A549 (cell line): ENCODE results near the gene NEU4. TPM values are rescaled to one million over a fixed set of nuclear protein-coding genes. Genes with fewer than 3 reads are reported as not detected.

Experiments used
- ATAC-seq, 2 experiments: fragments of 200-7000 bp in 1 of 2; fragments of >200 bp in 1 of 2; cut with Nextera tagmentation in 1 of 2; cut with Tn5 transposase in 1 of 2; 3 replicates each; pipeline versions ENCODE4 v1.8.0 to v1.9.1; 2018 to 2020; ENCODE audit warnings: mild to moderate bottlenecking in 1 of 2, moderate library complexity in 1 of 2
- CTCF ChIA-PET: fragments of 300-600 bp; sonication (Branson Sonifier 250); formaldehyde crosslinking; extraction: SDS; loops from one replicate; lab custom pipeline; 2021; ENCODE audit warnings: antibody characterized with exemption, inconsistent platforms; lab: Yijun Ruan, JAX
- POLR2A ChIA-PET: fragments of 350-600 bp; formaldehyde crosslinking; extraction: SDS; loops from one replicate; lab custom pipeline; 2021; ENCODE audit warnings: antibody characterized with exemption, inconsistent platforms; lab: Yijun Ruan, JAX
- DNase-seq, 2 experiments: peaks; one replicate each; pipeline versions ENCODE4 v3.0.0 to v3.0.0-alpha.2; 2011 to 2016; ENCODE audit warnings: low read depth in 1 of 2, low spot score in 1 of 2
- FAIRE-seq: peaks from 2 replicates; lab custom pipeline; 2011; peaks lifted over from hg19 to GRCh38; lab: Jason Lieb, UNC
- H3K27ac ChIP-seq, 2 experiments: fragments of >200 bp; sonication (Bioruptor Twin); formaldehyde crosslinking; 3 replicates each; pipeline ENCODE4 v1.5.1; 2016 to 2017
- H3K4me1 ChIP-seq: fragments of >200 bp; sonication (Bioruptor Twin); formaldehyde crosslinking; 3 replicates; pipeline ENCODE4 v1.6.1; 2016
- H3K4me2 ChIP-seq: fragments of >200 bp; sonication (Bioruptor Twin); formaldehyde crosslinking; 3 replicates; pipeline ENCODE4 v1.6.1; 2016
- H3K4me3 ChIP-seq: fragments of >200 bp; sonication (Bioruptor Twin); formaldehyde crosslinking; 3 replicates; pipeline ENCODE4 v1.5.1; 2016
- H3K9me3 ChIP-seq: fragments of >200 bp; sonication (Bioruptor Twin); formaldehyde crosslinking; 3 replicates; pipeline ENCODE4 v1.6.1; 2016
- BHLHE40 ChIP-seq: IDR thresholded peaks from 2 replicates; pipeline ENCODE4 v1.6.1; 2012; ENCODE audit warnings: low read depth, low read length, inconsistent platforms
- EHF ChIP-seq: fragments of 250-450 bp; sonication (Bioruptor Pico); IDR thresholded peaks from 2 replicates; pipeline ENCODE4 v1.5.0; 2020; ENCODE audit warnings: mild to moderate bottlenecking
- EP300 ChIP-seq, 2 experiments: fragments of >200 bp; sonication (Bioruptor Twin); formaldehyde crosslinking; IDR thresholded peaks; 2 replicates in 1 of 2; 3 replicates in 1 of 2; pipeline ENCODE4 v1.6.1; 2016 to 2017
- HOXB5 ChIP-seq: fragments of 250-450 bp; sonication (Bioruptor Pico); IDR thresholded peaks from 2 replicates; pipeline ENCODE4 v1.5.0; 2020; ENCODE audit warnings: mild to moderate bottlenecking, moderate library complexity
- JUN ChIP-seq, 2 experiments: fragments of >200 bp; sonication (Bioruptor Twin); formaldehyde crosslinking; IDR thresholded peaks; 2 replicates in 1 of 2; 3 replicates in 1 of 2; pipeline ENCODE4 v1.6.1; 2016 to 2017
- KDM1A ChIP-seq: fragments of 200-600 bp; sonication (generic); IDR thresholded peaks from 2 replicates; pipeline ENCODE4 v1.6.1; 2016; ENCODE audit warnings: low read depth, mild to moderate bottlenecking
- NFE2L2 ChIP-seq: fragments of 150-350 bp; conservative IDR thresholded peaks from 2 replicates; pipeline ENCODE4 v1.6.1; 2014; ENCODE audit warnings: low read length
- POLR2A ChIP-seq: IDR thresholded peaks from 2 replicates; pipeline ENCODE4 v1.6.1; 2012; ENCODE audit warnings: mild to moderate bottlenecking, low read length
- RAD21 ChIP-seq, 2 experiments: fragments of >200 bp in 1 of 2; sonication (Bioruptor Twin) in 1 of 2; formaldehyde crosslinking in 1 of 2; IDR thresholded peaks in 1 of 2; conservative IDR thresholded peaks in 1 of 2; 2 replicates in 1 of 2; 3 replicates in 1 of 2; pipeline ENCODE4 v1.6.1; 2012 to 2018; ENCODE audit warnings: inconsistent platforms in 1 of 2
- RARB ChIP-seq: fragments of 250-450 bp; sonication (Bioruptor Pico); IDR thresholded peaks from 2 replicates; pipeline ENCODE4 v1.8.0; 2021; ENCODE audit warnings: mild to moderate bottlenecking, moderate library complexity
- RFX5 ChIP-seq: fragments of 450-650 bp; IDR thresholded peaks from 2 replicates; pipeline ENCODE4 v1.7.1; 2014; ENCODE audit warnings: antibody characterized with exemption, mild to moderate bottlenecking, moderate library complexity
- ZC3H11A ChIP-seq: fragments of 450-650 bp; IDR thresholded peaks from 2 replicates; pipeline ENCODE4 v1.6.1; 2014; ENCODE audit warnings: antibody characterized with exemption, mild to moderate bottlenecking
- ZFP36 ChIP-seq: fragments of 450-650 bp; IDR thresholded peaks from 2 replicates; pipeline ENCODE4 v1.6.1; 2014; ENCODE audit warnings: borderline replicate concordance; ENCODE audit not compliant: partially characterized antibody
- WGBS: methylation state at CpG from one replicate; pipeline ENCODE4 v1.1.6; 2017; ENCODE audit errors: missing lambda C conversion rate; 5-methylcytosine and 5-hydroxymethylcytosine counted together
- polyA plus RNA-seq, 4 experiments: library from polyadenylated mRNA; depleted of rRNA in 3 of 4; stranded (reverse); fragments of >200 nt; fragmentation: RNase III in 1 of 4; extraction: RNeasy Plus Mini Kit Qiagen cat#74134 plus additional on column Dnase treatment in 1 of 4; gene quantifications; 2 replicates in 3 of 4; 3 replicates in 1 of 4; pipeline ENCODE4 v1.2.3, GENCODE V29; 2011 to 2017
- TF ChIP-seq, protein P1 (sequence below): fragments of 250-450 bp; sonication (Bioruptor Pico); IDR thresholded peaks from 2 replicates; pipeline ENCODE4 v1.5.0; 2021; ENCODE audit warnings: mild to moderate bottlenecking, moderate library complexity, borderline replicate concordance
- TF ChIP-seq, protein P2 (sequence below): IDR thresholded peaks from 2 replicates; pipeline ENCODE4 v1.6.1; 2012
- TF ChIP-seq, protein P3 (sequence below): fragments of 150-350 bp; IDR thresholded peaks from 2 replicates; pipeline ENCODE4 v1.6.1; 2014; ENCODE audit warnings: low read depth, mild to moderate bottlenecking, low read length
- TF ChIP-seq, protein P4 (sequence below): fragments of >200 bp; sonication (Bioruptor Twin); formaldehyde crosslinking; IDR thresholded peaks from 2 replicates; pipeline ENCODE4 v1.6.1; 2016

Gene NEU4
- polyA plus RNA-seq, 2 of the 4 experiments (the other 2 are of a cell fraction) = 0.13 to 0.19 TPM

DNA sequence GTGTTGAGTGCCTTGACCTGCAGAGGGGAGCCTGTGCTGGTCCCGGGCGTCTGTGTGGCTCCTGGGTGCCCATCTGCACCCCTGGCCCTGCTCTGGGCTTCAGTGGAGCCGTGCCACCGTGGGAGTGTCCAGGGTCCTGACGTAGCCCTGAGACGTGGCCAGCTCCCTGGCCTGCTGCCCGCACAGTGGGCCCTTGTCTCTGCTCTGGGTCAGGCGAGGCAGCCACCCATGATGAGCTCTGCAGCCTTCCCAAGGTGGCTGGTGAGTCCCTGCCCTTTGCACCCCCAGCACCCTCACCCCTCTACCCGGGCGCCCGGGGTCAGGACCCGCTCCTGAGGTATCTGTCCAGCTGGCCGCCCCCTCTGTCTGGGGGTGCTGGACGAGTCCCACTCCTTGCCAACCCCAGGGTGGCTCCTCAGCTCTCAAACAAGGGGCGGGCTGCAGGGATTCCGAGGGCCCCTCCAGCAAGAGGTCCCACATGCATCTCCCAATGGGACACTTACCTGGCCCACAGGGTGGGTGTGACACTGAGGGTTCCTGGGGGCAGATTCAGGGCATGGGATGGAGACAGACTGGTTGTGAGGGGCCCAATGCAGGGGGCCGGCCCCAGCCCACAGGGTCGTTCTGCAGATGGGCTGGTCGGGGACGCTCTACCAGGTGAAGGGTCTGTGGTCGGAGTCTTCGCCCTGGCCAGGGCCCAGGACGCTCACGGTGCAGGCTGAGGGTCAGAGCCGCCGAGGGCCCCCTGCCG is 2.4 kb downstream of the NEU4 start:
- H3K27ac ChIP-seq = no peak overlapping the region
- ATAC-seq (peak in 1 of 2 experiments; percentile 5; a peak in 2 of 6 replicates), FAIRE-seq (no peak), DNase-seq (no peak)
- WGBS = 100% methylated on average over 2 of the region's 27 CpGs
- POLR2A ChIA-PET = no interaction called here
- CTCF ChIA-PET = interaction anchor here (1.0 kb wide), 1 partner anchor 15 kb away, joined by 3 read pairs; no protein-coding TSS in a partner anchor
- TF ChIP-seq RARB = no peak
- TF ChIP-seq, protein P1, sequence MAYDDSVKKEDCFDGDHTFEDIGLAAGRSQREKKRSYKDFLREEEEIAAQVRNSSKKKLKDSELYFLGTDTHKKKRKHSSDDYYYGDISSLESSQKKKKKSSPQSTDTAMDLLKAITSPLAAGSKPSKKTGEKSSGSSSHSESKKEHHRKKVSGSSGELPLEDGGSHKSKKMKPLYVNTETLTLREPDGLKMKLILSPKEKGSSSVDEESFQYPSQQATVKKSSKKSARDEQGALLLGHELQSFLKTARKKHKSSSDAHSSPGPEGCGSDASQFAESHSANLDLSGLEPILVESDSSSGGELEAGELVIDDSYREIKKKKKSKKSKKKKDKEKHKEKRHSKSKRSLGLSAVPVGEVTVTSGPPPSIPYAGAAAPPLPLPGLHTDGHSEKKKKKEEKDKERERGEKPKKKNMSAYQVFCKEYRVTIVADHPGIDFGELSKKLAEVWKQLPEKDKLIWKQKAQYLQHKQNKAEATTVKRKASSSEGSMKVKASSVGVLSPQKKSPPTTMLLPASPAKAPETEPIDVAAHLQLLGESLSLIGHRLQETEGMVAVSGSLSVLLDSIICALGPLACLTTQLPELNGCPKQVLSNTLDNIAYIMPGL (CRISPR knock-in tag) = no peak
- TF ChIP-seq NFE2L2 = no peak
- no peak for TF ChIP-seq KDM1A
- TF ChIP-seq RFX5 = no peak
- no peak for TF ChIP-seq ZC3H11A
- TF ChIP-seq HOXB5 (CRISPR knock-in tag) = no peak
- TF ChIP-seq, protein P2, sequence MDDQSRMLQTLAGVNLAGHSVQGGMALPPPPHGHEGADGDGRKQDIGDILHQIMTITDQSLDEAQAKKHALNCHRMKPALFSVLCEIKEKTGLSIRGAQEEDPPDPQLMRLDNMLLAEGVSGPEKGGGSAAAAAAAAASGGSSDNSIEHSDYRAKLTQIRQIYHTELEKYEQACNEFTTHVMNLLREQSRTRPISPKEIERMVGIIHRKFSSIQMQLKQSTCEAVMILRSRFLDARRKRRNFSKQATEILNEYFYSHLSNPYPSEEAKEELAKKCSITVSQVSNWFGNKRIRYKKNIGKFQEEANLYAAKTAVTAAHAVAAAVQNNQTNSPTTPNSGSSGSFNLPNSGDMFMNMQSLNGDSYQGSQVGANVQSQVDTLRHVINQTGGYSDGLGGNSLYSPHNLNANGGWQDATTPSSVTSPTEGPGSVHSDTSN = no peak
- TF ChIP-seq EP300 (IDR thresholded peaks at IDR 0.05) = no peak
- TF ChIP-seq EHF (CRISPR knock-in tag) = no peak
- no peak for TF ChIP-seq JUN (IDR thresholded peaks at IDR 0.05)
- no peak for TF ChIP-seq RAD21 (conservative IDR thresholded peaks at IDR 0.05 in 1 of 2, IDR thresholded peaks at IDR 0.05 in 1 of 2)
- TF ChIP-seq POLR2A = no peak
- TF ChIP-seq BHLHE40 = no peak
- no peak overlapping the region for H3K4me3 ChIP-seq
- H3K9me3 ChIP-seq = no peaks in the 10 kb centered on the region
- H3K4me2 ChIP-seq = no peak overlapping the region
- H3K4me1 ChIP-seq = no peaks in the 10 kb centered on the region

DNA sequence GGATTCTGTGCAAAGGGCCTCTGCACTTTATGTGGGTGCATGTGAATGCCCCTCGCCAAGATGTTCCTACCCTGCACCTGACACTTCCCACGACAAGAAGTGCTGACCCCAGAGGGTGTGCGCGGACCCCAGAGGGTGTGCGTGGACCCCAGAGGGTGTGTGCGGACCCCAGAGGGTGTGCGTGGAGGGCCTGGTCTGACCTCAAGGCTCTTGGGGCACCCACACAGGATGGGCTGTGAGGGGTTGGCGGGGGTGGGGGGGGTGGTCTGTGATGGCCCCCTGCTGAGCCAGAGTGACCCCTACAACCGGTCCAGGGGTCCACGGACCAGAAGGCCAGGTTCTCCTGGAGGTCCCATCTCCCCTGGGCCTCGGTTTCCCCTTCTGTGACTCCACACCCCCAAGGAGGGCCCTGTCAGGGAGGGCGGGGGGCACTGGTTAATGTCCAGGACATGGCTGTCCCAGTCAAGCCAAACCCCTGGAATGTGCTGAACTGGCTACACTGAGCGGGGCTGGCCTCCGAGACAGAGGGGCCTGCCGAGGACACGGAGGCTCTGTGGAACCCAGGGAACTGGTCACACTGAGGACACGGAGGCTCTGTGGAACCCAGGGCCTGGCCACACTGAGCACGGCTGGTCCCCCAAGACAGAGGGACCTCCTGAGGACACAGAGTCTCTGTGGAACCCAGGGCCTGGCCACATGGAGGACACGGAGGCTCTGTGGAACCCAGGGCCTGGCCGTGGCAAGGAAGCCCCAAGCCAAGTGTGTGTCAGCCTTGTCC is 3.1 kb downstream of the NEU4 start:
- ChIA-PET CTCF (no interaction called here), POLR2A (no interaction called here)
- no peaks in the 10 kb centered on the region for H3K9me3 ChIP-seq
- FAIRE-seq = no peak
- H3K27ac ChIP-seq = no peak overlapping the region
- no peak overlapping the region for H3K4me2 ChIP-seq
- H3K4me1 ChIP-seq = no peaks in the 10 kb centered on the region
- 76% methylated on average over 14 of the region's 20 CpGs for WGBS
- DNase-seq = no peak
- no peak for ATAC-seq
- TF ChIP-seq POLR2A = no peak
- TF ChIP-seq EHF (CRISPR knock-in tag) = no peak
- no peak for TF ChIP-seq ZFP36
- TF ChIP-seq NFE2L2 = no peak
- TF ChIP-seq, protein P3, sequence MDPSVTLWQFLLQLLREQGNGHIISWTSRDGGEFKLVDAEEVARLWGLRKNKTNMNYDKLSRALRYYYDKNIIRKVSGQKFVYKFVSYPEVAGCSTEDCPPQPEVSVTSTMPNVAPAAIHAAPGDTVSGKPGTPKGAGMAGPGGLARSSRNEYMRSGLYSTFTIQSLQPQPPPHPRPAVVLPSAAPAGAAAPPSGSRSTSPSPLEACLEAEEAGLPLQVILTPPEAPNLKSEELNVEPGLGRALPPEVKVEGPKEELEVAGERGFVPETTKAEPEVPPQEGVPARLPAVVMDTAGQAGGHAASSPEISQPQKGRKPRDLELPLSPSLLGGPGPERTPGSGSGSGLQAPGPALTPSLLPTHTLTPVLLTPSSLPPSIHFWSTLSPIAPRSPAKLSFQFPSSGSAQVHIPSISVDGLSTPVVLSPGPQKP = no peak
- TF ChIP-seq, protein P4, sequence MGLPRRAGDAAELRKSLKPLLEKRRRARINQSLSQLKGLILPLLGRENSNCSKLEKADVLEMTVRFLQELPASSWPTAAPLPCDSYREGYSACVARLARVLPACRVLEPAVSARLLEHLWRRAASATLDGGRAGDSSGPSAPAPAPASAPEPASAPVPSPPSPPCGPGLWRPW = no peak
- TF ChIP-seq, protein P1 (CRISPR knock-in tag) = no peak
- H3K4me3 ChIP-seq = no peak overlapping the region
